GM18868 (cell line): ENCODE measurements around the gene IGFBP5.

Source experiments
- ATAC-seq: cut with Tn5 transposase; IDR thresholded peaks from one replicate; pipeline ENCODE4 v1.9.1; 2021; ENCODE audit warnings: mild to moderate bottlenecking, moderate library complexity; ENCODE audit not compliant: unreplicated experiment

IGFBP5 gene

DNA sequence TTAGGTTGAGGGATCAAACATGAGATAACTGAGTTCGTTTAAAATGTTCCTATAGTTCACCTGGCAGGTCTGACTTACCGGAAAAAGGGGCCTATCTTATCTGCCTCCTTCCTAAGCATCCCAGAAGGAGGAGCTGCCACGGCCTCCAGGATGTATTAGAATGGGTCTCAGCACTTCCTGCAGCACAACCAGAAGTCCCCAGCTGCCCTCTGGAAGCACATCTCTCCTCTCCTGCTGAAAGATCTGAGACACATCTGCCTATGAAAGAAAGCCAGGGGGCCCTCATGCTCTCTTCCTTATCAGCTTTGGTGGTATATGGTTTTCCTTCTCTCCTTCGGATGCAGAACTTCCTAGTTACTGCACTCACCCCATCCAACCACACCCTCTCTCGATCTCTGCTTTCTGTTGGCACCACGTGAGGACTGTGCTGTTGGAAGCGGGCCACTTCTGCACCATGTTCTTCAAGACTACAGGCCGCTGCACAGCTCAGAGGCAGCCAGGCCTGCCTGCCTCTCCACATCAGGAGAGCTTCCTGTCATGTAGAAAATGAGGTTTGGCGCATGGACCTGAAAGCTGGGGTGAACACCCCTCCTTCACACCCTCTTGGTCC is 6.5 kb downstream of the IGFBP5 start:
- ATAC-seq, result no peak

DNA sequence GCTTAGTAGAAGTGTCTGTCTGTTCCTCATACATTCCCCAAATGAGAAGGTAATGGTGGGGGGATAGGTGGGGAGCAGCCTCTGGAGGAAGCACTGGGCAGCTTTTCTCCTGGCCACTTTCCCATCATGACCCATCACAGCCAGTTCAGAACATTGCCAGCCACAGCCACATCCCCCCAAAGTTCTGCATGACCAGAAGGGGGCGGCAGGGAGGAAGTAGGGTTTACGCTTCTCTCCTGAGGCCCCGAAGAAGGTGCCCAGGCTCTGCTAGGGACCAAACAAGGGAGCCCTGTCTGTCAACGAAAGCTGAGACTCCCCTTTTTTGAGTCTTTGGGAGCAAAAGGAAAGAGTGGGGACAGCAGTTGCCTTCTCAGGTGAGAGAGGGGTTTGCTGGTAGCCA is 7.7 kb downstream of the IGFBP5 start:
- ATAC-seq, result no peak

DNA sequence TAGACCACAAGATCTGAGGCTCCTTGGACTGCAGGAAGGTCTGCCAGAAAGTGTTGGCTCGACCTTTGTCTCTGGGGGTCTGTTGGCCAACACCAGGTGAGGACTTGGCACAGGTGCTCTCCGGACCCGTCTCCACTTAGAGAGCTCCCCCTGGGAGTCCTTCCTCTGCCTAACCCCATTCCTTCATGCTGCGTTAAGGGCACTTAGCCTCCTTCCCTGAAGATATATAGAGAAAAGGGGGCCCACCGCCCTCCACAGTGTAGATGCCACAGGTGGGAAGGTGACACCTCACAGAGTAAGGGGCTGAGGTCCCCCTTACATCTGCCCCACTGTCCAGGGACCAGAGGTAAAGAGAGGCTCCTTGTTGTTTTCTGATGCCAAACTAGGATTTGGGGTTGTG is 8.2 kb downstream of the IGFBP5 start:
- ATAC-seq, result no peak

DNA sequence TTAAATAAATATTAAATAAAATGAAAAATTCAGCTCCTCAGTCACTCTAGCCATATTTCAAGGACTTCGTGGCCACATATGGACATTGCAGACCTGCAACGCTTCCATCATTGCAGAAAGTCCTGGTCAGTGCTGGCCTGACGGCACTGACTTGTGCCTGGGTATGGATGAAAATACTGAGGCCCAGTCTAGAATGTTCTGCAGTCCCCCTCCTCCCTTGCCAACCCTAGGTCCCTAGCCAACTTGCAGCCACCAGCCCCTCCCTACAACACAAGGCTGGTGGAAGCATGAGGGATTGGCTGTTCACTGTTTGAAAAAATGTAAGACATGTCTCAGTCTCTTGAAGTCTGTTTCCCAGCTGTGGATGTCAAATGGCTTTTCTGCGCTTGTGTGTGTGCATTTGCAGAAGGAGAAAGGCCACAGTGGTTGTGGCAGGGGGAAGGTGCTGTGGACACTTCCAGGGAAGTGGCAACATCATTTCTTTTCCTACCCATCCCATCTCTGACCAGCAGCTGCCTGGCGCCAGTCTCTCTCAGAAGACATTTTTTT is 9.9 kb downstream of the IGFBP5 start:
- no peak for ATAC-seq

DNA sequence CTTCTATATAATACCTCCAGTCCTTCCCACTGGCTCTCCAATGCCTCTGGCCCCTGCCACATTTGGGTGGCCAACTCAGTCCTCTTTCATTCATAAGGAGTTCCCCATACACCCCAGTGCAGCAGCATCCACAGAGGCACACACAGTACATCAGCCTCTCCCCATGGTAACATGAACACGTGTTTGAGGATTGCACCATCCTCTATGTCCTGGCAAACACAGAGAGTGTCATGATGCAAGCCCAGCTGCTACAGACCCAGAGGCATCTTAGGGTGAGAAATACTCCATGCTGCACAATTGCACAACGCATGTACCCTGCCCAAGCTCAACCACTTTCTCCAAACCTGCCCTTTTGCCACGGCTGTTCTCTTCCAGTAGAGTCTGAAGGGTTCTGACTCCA is 11.5 kb downstream of the IGFBP5 start:
- no peak for ATAC-seq

DNA sequence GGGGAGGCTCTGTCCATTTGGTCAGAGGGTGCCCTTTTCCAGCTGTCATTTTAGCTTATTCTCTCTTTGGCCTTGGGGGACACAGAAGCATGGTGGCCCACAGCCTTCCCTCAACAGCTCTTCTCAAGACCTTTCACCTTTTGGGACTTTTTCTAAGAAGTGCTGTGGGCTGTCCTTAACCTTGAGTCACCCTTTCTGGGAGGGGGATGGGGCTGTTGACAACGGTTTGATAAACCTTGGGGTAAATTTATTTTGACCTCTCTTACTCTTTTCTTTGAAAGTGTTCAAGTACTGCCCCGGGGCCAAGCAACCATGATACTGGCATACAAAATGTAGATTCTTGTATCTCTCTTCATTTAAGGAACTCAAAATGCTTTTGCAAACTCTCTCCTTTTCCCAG is 13.7 kb downstream of the IGFBP5 start:
- ATAC-seq, result no peak

DNA sequence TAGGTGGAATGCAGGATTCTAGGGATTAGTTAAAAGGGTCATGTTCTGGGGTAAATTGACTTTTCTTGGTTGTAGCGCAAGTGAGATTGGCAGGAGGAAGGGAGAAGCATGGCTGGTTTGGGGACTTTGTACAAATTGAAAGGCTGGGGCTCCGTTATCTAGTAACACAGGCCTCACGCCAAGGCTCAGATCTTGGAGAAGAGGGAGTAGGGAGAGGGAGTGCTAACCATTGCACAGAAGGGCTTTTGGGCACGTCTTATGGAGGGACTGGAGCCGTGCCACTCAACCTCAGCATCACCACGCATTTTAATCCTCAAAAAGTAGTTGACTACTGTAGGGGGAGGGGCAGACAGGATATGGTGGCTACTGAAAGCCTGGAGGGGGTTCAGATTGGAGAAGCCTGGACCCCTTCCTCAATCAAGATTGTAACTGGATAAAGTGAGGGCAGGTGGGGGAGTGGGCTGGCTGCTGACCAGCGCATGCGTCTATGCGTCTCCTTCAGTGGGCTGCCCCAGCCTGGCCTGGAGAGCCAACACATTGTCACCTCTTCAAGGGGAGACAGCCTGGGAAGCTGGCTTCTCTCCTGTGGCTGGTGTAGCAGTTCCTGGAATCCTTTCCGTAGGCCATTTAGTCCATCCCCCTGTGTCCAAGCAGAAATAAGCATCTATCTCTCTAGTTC is 14.3 kb downstream of the IGFBP5 start:
- ATAC-seq, result no peak

DNA sequence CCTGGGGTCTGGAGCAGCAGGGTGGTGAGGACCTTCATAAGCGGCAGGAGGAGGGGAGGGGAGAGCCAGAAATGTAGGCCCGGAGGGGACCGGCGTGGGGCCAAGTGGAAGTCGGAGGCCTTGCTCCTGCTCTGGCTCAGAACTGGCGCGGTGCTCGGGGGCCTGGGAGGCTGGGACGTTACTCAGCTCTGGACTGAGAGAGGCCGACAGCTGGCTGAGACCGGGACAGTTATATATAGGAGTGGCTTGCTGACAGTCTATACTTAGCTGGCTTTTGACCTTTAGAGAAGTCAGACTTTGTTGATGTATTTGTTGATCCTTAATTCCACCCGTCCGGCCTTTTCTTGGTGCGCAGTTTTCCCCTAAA is 15.7 kb downstream of the IGFBP5 start:
- ATAC-seq, result no peak

DNA sequence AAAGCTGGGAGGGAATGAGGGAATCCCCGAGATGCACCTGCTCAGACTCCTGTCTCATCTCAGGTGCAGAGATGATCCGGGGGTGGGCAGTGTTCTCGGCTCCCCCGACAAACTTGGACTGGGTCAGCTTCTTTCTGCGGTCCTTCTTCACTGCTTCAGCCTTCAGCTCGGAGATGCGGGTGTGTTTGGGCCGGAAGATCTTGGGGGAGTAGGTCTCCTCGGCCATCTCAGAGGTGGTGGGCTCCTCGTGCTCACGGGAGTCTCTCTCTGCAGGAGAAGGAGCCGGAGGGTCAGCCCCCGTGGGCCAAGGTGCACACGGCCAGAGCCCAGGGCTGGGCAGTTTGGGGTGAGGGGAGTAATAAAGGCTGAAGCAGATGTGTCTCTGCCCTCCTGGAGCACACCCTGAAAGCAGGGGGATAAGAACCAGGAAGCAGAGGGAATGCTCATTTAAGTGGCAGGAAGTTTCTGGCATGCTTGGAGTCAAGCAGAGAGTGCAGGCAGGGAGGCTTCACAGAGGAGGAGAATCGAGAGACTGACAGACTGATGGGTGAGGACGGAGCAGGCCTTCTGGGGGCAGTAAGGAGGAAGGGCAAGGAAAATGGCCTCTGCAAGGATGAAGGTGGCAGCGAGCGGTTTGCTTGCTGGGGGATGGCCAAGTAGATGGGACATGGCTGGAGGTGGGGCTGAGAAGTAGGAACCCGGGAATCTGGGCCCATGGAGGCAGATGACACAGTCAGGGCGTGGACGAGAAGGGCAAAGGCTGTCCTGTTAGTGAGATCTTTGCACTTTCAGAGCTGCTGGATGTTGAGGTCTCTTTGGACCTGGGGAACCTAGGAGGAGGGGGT is 16.3 kb downstream of the IGFBP5 start:
- no peak for ATAC-seq

DNA sequence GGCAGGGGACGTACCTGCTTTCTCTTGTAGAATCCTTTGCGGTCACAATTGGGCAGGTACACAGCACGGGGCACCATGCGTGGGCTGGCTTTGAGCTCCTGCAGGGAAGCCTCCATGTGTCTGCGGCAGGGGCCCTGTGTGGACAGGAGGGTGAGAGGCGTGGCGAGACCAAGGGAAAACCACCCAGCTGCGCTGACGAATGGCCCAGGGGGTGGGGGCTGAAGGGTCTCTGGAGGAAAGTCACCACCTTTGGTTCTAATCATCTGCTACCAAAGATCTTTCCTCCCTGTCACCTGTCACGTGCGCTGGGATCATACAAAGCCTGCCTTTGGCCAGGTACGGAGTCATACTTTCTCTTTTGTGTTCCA is 17.3 kb downstream of the IGFBP5 start:
- no peak for ATAC-seq

DNA sequence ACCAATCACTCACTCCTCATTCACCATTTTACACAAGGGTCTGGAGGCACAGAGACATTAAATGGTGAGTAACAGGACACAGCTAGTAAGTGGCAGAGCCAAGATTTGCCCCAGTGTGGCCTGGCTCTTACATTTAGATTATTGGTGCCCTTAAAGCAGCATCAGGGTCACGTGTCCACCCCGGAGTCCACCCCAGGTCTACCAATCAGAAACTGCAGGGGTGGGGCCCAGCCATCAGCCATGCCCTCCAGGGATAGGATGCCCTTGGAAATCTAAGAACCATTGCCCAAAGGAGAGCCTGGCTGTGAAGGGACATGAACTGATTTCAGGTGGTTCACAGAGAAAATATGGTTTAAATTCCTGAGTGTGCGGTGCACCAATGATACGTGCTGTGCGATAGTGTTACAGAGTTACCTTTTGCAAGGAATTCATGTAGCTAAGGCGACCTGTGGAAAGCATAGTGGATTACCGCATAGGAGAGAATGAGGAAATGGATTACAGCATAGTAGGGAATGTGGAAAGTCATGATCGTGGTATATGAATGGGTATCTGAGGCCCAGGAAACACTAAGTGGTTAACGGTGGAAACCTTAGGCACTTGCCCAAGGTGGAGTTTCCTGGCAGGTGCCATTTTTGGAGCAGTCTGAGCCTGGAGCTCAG is 17.8 kb downstream of the IGFBP5 start:
- ATAC-seq, result no peak

DNA sequence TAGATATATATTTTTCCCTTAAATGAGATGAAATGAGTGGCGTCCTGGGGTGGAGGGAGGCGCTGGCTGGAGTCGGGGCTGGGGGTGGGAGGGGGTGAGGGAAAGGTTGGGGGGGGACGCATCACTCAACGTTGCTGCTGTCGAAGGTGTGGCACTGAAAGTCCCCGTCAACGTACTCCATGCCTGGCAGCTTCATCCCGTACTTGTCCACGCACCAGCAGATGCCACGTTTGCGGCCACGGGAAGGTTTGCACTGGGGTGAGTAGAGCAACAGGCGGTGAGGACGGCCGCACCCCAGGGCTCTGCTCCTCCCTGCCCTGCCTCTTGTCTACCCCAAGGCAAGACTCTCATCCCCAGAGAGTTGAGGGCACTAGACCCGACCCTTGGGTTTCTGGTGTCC is 18.7 kb downstream of the IGFBP5 start:
- ATAC-seq, result no peak

DNA sequence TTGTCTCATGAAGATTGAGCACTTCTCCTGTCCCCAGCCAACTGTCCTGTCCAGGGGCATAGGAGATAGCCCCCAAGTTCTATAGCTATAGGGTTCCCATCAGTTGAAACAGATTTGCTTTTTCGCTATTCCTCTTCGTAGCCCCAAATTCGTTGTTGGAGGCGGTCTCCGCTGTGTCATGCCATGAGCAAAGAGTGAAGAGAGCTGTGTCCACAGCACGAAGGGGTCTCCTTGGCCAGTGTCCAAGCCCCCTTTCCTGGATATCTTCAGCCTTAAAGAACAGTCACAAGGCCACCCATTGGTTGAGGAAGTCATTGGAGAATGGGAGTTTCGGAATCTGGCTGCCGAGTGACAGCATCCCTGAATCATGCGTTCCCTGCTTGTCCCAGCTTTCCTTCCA is 21.0 kb downstream of the IGFBP5 start:
- no peak for ATAC-seq

DNA sequence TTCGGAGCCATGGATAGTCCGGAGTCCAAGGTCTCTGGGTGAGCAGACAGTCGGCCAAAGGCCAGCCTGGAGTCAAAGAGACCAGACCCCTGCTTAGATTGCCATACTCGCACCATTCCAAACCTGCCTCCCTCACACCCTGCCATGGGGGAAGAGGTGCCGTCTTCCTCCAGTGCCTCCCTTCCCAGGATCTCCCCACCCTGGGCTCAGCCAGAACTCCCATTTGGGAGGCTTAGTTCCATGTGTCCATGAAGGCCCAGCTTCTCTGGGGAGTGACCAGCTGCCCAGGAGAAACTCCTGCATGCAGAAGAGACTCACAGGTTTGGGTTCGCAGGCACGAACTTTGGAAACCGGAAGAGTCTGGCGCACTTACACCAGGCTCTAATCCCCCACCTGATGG is 21.7 kb downstream of the IGFBP5 start:
- ATAC-seq, result no peak

DNA sequence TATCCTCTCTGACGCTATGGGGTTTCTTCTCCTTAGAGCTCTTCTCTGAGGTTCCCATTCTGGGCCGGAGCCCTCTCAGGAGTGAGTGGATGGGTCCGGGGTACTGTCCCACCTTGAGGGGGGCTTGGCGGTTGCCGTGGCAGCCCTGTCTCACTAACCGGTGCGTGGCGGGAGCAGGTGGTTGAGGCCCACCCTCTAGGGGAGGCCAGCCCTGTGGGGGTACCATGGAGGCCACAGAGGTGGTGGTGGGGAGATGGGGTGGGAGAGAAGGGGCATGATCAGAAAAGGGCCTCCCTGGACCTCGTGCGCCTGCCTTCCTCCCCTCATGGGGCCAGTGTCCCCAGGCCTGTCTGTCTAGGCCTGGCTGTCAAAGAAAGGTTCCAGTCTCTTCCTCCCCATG is 22.3 kb downstream of the IGFBP5 start:
- ATAC-seq, result no peak

DNA sequence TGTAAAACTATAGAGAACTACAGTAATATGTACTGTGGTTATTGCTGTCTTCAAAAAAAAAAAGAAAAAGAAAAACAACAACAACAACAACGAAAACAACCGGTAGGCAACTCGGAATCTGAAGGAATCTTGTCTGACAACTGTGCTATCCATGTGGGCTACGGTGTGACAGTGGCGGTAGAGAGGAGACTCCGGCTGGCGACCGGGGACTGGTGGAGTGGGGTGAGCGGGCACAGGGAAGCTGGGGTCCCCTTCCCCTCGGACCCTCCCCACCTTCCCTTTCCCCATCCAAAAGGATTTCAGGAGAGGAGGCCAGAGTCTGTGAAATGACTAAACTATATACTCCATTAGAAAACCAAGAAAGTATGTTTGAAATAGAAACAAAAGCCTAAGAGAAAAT is 22.9 kb downstream of the IGFBP5 start:
- ATAC-seq, result no peak

DNA sequence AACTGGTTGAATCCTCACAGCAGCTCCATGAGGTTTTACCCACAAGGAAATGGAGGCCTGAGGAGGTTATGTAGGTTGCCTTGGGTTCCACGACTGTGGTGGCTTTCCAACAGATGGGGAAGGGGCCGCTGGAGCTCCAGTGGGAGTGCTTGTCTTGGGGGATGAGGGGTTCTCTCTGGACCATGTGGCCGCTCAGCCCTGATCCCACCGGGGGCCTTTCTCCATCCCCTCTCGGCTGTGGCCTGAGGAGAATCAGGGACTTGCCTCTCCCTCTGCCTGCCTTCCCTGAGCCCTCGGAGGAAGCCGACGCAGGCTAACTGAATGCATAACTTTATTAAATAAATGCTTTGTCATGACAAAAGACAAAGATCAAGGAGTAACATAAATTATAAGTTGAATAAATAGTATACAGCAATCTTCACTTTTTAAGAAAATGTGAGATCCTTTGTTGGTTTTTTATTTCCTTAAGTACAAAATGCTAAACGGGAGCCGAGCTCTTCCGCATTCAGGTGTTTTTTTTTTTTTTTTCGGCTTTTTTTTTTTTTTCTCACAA is 23.5 kb downstream of the IGFBP5 start:
- ATAC-seq, result no peak

DNA sequence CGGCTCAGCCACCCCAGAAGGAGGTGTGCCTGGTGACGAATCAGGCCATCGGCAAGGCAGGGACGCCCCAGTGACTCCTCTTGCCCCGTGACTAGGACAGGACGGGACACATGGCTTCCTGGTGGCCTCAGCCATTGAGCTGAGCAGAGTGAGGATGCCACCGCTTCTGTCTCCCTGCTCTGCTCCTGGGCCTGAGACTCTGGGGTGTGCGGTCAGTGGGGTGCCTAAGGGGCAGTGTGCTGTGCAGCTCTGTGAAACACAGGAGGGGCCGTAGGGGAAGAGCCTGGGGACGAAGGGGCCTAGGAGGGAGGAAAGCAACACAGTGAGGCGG is 24.3 kb downstream of the IGFBP5 start:
- ATAC-seq, result no peak

DNA sequence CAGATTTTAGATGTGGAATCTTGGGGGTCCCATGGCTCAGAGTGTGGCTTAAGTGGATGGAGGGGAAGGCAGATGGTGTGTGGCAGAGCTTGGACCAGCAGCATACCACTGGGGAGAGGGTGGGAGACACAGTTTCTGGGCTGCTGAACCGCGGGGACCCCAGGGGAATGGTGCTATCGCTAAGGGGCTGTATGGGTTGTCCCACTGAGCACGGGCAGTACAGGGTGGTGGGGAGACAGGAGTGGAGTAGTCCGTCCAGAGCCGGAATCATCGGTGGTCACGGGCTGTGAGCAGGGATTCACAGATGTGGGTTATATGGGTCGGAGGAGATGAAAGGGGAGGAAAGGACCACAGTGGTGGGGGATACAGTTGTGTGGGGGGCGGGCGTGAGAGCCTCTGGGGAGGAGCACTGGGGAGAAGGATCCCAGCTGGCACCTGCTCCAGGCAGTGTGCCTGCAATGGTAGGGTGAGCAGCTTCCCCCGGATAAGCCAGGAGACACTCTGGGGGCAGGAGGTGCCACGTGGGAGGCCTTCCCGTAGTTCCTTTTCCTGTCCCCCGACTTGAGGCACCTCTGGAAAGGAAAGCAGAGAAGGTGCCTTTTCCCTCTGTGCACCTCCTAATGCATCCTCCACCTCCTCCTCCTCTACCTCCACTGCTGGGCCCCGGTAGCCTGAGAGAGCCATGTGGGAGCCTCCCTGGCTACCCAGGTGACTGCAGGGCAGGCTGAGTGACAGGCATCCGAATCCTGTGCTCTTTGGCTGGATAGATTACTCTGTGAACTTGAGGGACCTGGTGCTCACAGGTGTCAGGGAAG is 24.9 kb downstream of the IGFBP5 start:
- no peak for ATAC-seq

DNA sequence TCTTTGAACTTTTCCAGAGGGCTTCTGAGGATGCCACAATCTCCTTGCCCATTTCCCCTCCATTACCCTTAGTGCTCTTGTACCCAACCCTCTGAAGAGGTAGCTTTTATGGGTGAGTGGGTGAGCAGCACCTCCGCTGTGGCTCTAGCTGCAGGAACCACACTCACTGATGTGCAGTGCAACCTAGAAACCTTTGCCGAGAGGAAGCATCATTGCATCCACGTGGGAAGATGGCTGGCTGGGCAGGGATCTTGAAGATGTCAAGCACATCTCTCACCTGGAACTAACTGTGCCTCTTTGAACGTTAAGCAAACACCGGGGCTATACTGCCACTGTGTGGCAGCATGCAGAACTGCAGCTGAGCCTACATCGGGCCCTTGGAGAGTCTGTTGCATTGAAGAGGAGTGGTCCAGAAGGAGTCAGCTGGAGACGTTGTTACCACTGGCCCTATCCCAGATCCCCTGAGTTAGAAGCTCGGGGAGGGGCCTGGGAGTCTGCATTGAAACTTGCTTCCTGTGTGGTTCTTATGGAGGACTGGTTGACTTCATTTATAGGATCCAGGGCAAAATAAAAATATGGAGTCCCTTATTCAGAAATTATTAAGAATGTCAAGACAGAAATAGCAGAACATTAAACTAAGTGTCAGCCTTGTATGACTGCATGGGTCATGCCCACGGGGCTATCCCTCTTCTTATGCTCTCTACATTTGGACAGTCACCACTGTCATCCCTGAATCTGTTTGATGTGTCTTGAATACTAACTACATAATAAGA is 28.7 kb downstream of the IGFBP5 start:
- ATAC-seq, result peak; percentile 60
